Spleen (tissue), 7 donors: ENCODE results near the gene EZH1.

Source experiments
- CTCF ChIP-seq, 11 experiments: fragments of 200-600 bp in 7 of 11; fragments of 450-650 bp in 4 of 11; sonication (generic) in 4 of 11; IDR thresholded peaks in 8 of 11; conservative IDR thresholded peaks in 3 of 11; 1 replicate in 7 of 11; 2 replicates in 4 of 11; pipeline versions ENCODE4 v1.4.0 to v1.8.0; 2016 to 2021; ENCODE audit warnings: antibody characterized with exemption in 11 of 11, inconsistent platforms in 4 of 11, mild to moderate bottlenecking in 1 of 11
- POLR2A ChIP-seq, 3 donors: fragments of 450-650 bp; IDR thresholded peaks; one replicate each; pipeline ENCODE4 v1.5.1; 2017; ENCODE audit warnings: antibody characterized with exemption in 3 of 3, mild to moderate bottlenecking in 1 of 3
- donor health status: DM: no; HTN: no; CAD: no; lungs with moderate emphysema.
- donor health status: DM: no; HTN: no; CAD: no.
- donor health status: DM: no; HTN: no; CAD: no.

- TF ChIP-seq CTCF (IDR thresholded peaks at IDR 0.05 in 8 of 11, conservative IDR thresholded peaks at IDR 0.05 in 3 of 11) (no peak), POLR2A (IDR thresholded peaks at IDR 0.05) (no peak)
Observed at GRCh38 chr17:42682722-42683403, 62.0 kb downstream of the EZH1 start.
